Memory B cell (primary cell): ENCODE results near the gene NR3C1.
A peak's percentile ranks its signal among the peaks of the same experiment; 100 is the strongest.

Experiments
- ATAC-seq: fragments of 150-1000 bp; cut with Tn5 transposase; 2 replicates; pipeline ENCODE4 v1.10.0; 2021; ENCODE audit warnings: low read depth, mild to moderate bottlenecking, moderate library complexity
- DNase-seq, 2 donors: peaks; one replicate each; pipeline ENCODE4 v3.0.0; 2022; ENCODE audit warnings: low spot score in 2 of 2
- H3K27ac Mint-ChIP-seq: one replicate; pipeline ENCODE4 v1.8.0; 2022; ENCODE audit warnings: mild to moderate bottlenecking, moderate library complexity, mixed read lengths
- H3K27me3 Mint-ChIP-seq: one replicate; pipeline ENCODE4 v1.8.0; 2022; ENCODE audit warnings: mixed read lengths
- H3K36me3 Mint-ChIP-seq: one replicate; pipeline ENCODE4 v1.8.0; 2022; ENCODE audit warnings: mild to moderate bottlenecking, mixed read lengths
- H3K4me1 Mint-ChIP-seq: one replicate; pipeline ENCODE4 v1.8.0; 2022; ENCODE audit warnings: mixed read lengths
- H3K4me3 Mint-ChIP-seq: one replicate; pipeline ENCODE4 v1.8.0; 2022; ENCODE audit warnings: mild to moderate bottlenecking, moderate library complexity, mixed read lengths
- H3K9me3 Mint-ChIP-seq: one replicate; pipeline ENCODE4 v1.8.0; 2022; ENCODE audit warnings: mixed read lengths

The NR3C1 gene

DNA sequence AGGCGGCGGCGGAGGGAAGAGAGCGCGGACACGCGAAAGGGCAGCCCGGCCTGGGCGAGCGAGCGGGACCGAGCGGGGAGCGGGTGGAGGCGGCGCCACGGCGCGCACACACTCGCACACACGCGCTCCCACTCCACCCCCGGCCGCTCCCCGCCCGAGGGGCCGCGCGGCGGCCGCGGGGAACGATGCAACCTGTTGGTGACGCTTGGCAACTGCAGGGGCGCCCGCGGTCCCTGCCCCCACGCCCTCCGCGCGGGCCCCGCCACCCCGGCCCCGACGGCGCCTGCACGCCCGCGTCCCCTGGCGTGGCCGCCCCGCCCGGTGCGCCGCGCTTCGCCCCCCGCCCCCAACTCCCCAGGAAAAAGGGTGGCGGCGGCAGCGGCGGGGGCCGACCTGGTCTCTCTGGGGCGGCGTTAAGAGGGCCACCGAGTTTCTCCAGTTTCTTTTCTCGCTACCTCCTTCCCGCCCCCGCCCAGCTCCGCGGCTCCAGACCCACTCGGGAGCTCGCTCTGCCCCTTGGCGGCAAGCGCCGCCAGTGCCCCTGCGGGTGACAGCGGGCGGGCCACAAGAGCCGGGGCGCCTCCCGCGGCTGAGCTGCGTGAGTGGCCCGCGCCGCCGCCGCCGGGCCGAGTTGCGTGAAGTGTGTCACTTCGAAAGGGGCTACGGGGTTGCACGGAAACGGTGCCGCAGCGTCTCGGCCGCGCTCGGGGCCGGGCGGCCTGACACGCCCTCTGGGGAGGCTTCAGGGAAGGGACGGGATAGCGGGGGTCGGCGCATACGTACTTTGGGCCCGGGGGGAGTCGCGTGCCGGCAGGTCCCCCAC, at the start of gene NR3C1:
Gene NR3C1, minus strand, starts transcription at position 94 of the 823 bp plus-strand sequence. CDS start 2,847 bp downstream, outside the sequence.
- DNase-seq = peak; percentile 88
- H3K9me3 Mint-ChIP-seq = peaks cover 2% of the 10 kb centered on the region
- peaks cover 32% of the 10 kb centered on the region for H3K4me1 Mint-ChIP-seq

DNA sequence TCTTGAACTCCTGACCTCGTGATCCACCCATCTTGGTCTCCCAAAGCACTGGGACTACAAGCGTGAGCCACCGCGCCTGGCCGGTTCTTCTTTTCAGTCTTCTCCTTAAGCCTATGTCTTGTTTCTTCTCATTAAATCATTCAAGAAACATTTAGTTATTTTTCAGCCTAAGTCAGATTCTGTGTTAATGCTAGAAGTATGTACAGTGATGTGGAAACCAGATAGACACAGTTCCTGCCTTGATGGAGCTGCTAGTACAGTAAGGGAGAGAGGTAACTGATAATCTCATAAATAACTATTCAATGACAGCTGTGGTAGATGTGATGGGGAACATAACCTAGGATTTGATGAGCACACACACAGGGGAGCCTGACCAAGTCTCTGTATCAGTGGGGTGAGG, 46.3 kb upstream of the NR3C1 start:
- H3K27ac Mint-ChIP-seq = no peak overlapping the region
- H3K9me3 Mint-ChIP-seq = no peaks in the 10 kb centered on the region
- H3K4me1 Mint-ChIP-seq = peaks cover 7% of the 10 kb centered on the region
- no peak for DNase-seq
- no peaks in the 10 kb centered on the region for H3K27me3 Mint-ChIP-seq
- no peak for ATAC-seq
- H3K4me3 Mint-ChIP-seq = no peak overlapping the region
- no peaks in the 10 kb centered on the region for H3K36me3 Mint-ChIP-seq

More for the DNA sequence above, at the start of gene NR3C1:
- Mint-ChIP-seq H3K4me3 (peak within 1 kb of the TSS; percentile 90), H3K27me3 (no peaks in the 10 kb centered on the region), H3K27ac (peak within 1 kb of the TSS; percentile 97), H3K36me3 (peaks cover 5% of the 10 kb centered on the region)
- peak; percentile 65 for ATAC-seq

DNA sequence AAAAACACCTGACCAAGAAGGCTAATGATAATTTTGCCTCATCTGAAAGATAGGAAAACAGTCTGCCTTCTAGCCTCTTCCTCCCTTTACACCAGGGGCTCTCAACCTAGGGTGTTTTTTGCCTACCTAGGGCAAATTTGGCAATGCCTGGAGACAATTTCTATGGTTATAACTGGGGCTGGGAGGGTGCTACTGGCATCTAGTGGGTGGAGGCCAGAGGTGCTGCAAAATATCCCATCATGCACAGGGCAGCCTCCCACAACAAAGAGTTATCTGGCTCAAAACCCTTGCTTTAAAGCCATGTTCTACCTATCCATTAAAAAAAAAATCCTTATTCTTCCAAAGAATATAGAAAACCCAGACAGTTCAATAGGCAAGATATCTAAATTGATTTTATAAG, 45.0 kb upstream of the NR3C1 start:
- Mint-ChIP-seq H3K27me3 (no peaks in the 10 kb centered on the region), H3K4me1 (peaks cover 3% of the 10 kb centered on the region), H3K4me3 (no peak overlapping the region), H3K9me3 (no peaks in the 10 kb centered on the region), H3K36me3 (no peaks in the 10 kb centered on the region), H3K27ac (no peak overlapping the region)
- DNase-seq (no peak), ATAC-seq (no peak)

DNA sequence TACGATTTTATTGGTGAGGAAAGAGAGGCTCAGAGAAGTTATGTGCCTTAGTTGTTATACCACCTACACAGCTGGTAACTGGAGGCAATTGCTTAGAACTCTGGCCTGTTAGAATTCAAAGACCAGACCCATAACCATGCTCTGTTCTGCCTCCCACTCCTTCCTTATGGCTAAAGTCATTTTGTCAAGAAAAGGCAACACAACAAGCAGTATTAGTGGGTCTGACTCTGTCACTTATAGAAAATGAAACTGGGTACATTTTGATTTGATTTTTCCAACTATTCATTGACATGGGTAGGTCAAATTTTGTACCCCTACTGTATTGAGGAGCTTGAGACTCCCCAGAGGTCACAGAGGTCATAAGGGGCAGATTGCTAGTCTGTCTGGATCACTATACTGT, 44.5 kb upstream of the NR3C1 start:
- Mint-ChIP-seq H3K4me1 (no peaks in the 10 kb centered on the region), H3K27ac (no peak overlapping the region), H3K27me3 (no peaks in the 10 kb centered on the region), H3K9me3 (no peaks in the 10 kb centered on the region), H3K36me3 (no peaks in the 10 kb centered on the region), H3K4me3 (no peak overlapping the region)
- ATAC-seq (no peak), DNase-seq (no peak)

DNA sequence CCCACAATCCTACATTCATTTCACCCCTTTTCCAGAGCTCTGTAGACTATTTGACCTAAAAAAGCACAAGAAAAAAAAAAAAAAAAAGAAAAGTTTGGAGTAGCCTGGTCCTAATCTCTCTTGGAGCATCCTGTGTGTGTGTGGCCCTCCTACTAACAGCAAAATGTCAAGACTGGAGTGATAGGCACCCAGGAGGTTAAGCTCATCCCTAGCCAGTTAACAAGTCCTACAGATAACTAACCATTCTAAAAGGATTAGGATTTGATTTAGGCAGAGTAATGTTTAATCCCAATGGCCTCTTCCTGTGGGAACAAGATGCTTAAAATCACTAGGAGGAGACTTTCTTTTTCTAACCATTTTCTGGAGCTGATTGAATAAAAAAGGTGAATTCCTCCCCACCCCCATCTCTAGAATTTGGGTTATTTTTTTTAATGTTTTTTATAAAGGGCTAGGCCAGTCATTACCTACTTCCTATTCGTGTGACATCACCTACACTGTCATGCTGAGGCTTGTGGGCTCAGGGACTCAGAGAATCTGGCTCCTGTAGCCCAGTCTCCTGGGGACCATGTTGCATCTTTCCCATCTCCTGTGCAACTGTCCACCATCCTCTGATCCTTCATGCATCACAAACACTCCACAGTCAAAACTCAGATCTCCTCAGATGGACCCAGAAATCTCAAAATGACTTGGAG, 43.2 kb upstream of the NR3C1 start:
- DNase-seq = no peak
- H3K27ac Mint-ChIP-seq = no peak overlapping the region
- no peaks in the 10 kb centered on the region for H3K9me3 Mint-ChIP-seq
- no peak overlapping the region for H3K4me3 Mint-ChIP-seq
- H3K36me3 Mint-ChIP-seq = no peaks in the 10 kb centered on the region
- H3K4me1 Mint-ChIP-seq = no peaks in the 10 kb centered on the region
- H3K27me3 Mint-ChIP-seq = no peaks in the 10 kb centered on the region
- ATAC-seq = peak; percentile 71

DNA sequence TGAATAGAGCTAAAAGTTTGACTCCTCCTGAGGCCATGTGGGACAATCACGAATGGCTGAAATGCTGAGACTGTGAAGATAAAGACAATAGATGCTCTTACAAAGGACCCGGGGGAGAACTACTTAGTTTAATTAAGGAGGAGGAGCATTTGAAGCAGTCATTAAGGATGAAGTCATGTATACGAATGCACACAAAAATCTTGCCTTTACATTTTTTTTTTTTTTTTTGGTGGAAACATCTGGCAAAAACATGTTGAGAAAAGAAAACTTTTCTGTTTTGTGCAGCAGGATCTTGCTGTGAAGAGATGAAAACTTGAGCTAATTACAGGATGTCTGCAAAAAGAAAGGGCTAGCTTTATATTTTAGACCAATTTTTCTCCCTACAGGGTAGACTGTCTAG, 42.3 kb upstream of the NR3C1 start:
- Mint-ChIP-seq H3K9me3 (no peaks in the 10 kb centered on the region), H3K27me3 (no peaks in the 10 kb centered on the region), H3K4me3 (no peak overlapping the region), H3K4me1 (no peaks in the 10 kb centered on the region), H3K27ac (no peak overlapping the region), H3K36me3 (no peaks in the 10 kb centered on the region)
- ATAC-seq = no peak
- DNase-seq = no peak

DNA sequence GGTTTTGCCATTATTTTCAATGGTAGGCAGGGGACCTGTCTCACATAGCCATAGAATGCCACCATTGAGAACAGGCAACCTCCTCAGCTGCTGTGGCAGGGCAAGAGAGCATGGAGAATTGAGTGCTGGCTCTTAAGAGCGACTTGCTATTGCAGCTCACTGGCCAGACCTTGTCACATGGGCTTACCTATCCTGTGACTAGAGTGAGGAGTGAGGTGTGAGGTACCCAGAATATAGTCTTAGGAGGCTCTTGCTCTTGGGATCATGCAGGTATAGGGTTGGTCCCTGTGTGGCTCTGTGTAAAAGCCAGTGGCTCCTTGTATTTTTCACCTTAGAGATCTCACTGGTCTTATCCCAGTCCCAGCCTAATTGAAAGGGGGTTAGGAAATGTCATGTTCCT, 39.8 kb upstream of the NR3C1 start:
- H3K27ac Mint-ChIP-seq = no peak overlapping the region
- no peaks in the 10 kb centered on the region for H3K4me1 Mint-ChIP-seq
- no peaks in the 10 kb centered on the region for H3K36me3 Mint-ChIP-seq
- ATAC-seq = no peak
- no peaks in the 10 kb centered on the region for H3K27me3 Mint-ChIP-seq
- no peaks in the 10 kb centered on the region for H3K9me3 Mint-ChIP-seq
- no peak overlapping the region for H3K4me3 Mint-ChIP-seq
- DNase-seq = no peak

DNA sequence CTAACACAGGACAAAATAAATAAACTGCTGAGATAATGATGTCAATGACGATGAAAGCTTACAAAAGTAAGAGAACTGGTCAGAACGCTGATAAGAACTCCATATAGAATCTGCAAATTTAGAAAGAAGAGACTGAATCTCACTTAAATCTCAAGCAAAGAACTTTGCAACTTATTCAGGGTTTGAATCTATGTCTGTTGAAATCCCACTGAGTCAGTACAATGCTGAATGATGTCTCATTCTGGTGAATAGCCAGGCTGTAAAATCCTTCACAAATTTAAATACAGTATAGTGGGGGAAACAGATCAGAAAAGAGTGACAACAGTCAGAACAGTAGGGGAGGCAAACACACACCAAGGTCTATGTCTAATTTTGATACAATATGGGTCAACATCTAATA, 38.9 kb upstream of the NR3C1 start:
- DNase-seq = no peak
- Mint-ChIP-seq H3K36me3 (no peaks in the 10 kb centered on the region), H3K4me3 (no peak overlapping the region), H3K4me1 (peaks cover 2% of the 10 kb centered on the region), H3K9me3 (no peaks in the 10 kb centered on the region), H3K27me3 (no peaks in the 10 kb centered on the region), H3K27ac (no peak overlapping the region)
- no peak for ATAC-seq

DNA sequence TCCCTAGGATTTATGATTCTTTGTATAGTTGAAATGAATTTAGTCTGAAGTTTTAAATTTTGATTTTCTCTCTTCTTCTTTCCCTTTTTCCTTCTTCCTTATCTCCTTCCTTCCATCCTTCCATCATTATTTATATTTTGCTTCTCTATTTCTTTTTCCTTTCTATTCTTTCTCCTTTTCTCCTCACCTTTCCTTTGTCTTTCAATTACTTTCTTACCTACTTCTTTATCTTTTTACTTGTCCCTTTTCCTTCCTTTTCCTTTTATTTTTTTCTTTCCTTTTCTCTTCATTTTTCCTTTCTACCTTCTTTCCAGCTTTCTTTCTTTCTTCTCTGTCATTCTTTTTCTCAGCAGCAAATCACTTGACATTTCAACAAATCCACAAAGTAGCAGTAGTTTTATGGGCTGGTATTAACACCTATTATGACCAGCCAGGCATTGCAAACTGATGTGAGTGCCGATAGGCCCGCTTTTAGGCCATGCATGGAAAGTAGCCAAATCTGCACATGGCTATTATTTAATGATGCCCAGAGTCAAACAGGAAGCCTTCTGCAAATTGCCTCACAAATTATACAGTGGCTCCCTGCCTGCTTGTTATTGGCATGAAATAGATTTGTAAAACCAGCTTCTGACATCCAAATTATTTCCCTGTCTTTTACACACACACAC, 37.1 kb upstream of the NR3C1 start:
- H3K27ac Mint-ChIP-seq = no peak overlapping the region
- no peaks in the 10 kb centered on the region for H3K27me3 Mint-ChIP-seq
- no peak overlapping the region for H3K4me3 Mint-ChIP-seq
- no peaks in the 10 kb centered on the region for H3K36me3 Mint-ChIP-seq
- ATAC-seq (no peak), DNase-seq (no peak)
- H3K9me3 Mint-ChIP-seq = peaks cover 1% of the 10 kb centered on the region
- peaks cover 8% of the 10 kb centered on the region for H3K4me1 Mint-ChIP-seq

DNA sequence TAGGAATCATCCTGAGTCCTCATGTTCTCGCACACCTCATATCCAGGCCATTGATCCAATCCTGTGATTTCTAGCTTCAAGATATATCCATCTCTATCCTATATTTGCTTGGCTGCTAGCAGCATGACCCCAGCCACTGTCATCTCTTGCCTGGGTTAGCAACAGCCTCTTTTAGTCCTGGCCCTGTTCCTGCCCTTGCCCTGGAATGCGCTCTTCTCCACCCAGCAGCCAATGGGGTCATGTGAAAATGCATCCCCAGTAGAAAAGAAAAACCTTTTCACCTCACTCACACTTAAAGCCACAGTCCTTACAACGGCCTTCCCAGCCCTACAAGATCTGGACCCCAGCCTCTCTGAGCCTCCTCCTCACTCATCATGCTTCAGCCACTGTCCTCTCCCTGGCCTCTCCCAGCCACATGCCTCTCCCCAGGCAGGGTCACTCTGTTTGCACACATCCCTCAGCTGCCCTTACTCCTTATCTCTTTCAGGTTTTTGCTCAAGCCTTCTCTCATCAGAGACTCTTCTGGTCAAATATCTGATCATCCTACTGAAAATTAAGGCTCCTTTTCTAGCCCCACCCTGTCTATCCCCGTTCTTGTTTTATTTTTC, 34.3 kb upstream of the NR3C1 start:
- Mint-ChIP-seq H3K27ac (peak overlapping the region; percentile 81), H3K27me3 (no peaks in the 10 kb centered on the region)

DNA sequence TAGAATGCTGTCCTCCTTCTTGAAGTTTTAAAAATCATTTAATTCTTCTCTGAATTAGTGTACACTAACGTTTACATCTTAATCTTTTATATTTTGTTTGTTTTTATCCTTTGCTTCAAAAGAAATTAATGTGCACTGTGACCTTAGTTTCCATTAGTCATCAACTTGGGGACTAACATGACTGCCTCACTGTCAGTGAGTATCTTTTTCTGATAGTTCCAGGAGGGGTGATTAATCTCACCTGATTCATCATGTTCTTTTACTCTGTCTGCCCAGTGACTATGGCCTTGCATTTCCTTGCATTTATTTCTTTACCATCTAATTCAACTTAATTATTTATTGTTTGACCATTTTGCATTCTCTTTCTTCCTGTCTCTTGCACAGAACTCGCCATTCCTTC, 33.4 kb upstream of the NR3C1 start:
- H3K27ac Mint-ChIP-seq = peak overlapping the region; percentile 81

More for the DNA sequence above, 34.3 kb upstream of the NR3C1 start:
- Mint-ChIP-seq H3K4me1 (peaks cover 22% of the 10 kb centered on the region), H3K36me3 (no peaks in the 10 kb centered on the region), H3K9me3 (peaks cover 1% of the 10 kb centered on the region), H3K4me3 (no peak overlapping the region)
- ATAC-seq (no peak), DNase-seq (no peak)

DNA sequence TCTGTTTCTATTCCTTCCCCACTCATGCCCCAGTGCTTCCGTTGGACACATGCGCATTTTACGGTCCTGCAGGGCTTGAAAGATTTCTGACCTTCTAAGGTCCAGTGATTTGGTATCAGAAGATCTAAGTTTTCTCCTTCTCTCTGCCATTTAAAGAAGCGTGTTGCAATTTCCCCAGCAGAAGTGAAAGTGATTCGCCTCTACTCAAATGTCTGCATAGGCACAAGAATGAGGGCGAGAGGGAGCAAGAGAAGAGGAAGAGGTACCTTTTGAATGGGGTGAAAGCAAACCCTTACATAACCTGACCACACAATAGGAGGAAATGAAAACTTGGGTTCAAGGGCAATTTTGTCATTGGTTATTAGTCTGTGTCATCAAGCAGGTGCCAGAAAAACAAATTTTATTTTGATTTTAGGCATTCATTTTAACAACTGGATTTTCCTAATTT, 31.7 kb upstream of the NR3C1 start:
- ATAC-seq (peak; percentile 86), DNase-seq (peak; percentile 48 to 73)
- Mint-ChIP-seq H3K9me3 (peaks cover 1% of the 10 kb centered on the region), H3K27me3 (no peaks in the 10 kb centered on the region), H3K4me1 (peaks cover 28% of the 10 kb centered on the region), H3K27ac (peak overlapping the region; percentile 99), H3K36me3 (no peaks in the 10 kb centered on the region), H3K4me3 (peak overlapping the region; percentile 95)

More for the DNA sequence above, 33.4 kb upstream of the NR3C1 start:
- Mint-ChIP-seq H3K36me3 (no peaks in the 10 kb centered on the region), H3K27me3 (no peaks in the 10 kb centered on the region), H3K9me3 (peaks cover 1% of the 10 kb centered on the region), H3K4me1 (peaks cover 26% of the 10 kb centered on the region), H3K4me3 (peak overlapping the region; percentile 0)
- DNase-seq (no peak), ATAC-seq (no peak)

DNA sequence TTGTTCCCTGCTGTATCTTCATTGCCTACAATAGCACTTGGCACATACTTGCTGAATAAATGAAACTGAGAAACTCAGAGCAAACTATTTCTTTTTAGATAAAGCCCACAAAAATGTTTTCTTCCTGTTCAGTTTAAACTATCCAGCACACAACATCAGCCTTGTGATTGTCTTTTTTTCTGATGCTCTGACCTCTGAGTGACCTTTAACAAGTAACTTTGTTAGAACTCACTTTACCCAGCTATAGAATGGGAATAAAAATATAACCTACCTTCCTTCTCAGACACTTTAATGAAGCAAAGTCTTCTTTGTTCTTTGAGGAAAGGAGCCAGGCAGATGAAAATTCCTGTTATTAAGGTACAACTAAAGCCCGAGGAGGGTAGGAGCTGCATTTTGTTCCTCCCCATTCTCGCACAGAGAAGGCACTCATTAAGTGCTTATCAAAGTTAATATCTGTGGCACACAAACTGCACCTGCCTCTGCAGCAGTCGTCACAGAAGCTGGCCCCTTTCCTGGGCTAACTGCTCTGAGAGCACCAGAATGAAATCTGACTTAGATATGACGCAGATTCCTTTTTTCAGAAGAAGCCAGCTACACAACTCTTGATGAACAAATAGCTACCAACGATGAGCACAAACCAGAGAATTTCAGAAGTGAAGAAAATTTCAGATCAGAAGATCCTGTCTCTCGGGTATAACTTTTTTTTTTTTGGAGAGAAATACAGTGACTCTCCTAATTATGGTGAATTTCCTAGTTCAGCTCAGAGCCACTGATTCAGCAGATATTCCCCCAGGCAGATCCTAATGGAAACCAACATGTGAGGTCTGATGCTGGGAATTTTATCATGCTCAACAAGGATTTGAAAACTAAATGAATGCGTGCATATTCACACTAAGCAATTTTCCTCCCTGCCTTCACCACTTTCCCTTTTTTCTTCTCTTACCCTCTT, 31.0 kb upstream of the NR3C1 start:
- H3K9me3 Mint-ChIP-seq = peaks cover 1% of the 10 kb centered on the region
- H3K36me3 Mint-ChIP-seq = no peaks in the 10 kb centered on the region
- ATAC-seq (peak; percentile 71), DNase-seq (peak; percentile 45 to 62)
- H3K4me1 Mint-ChIP-seq = peaks cover 28% of the 10 kb centered on the region
- H3K27me3 Mint-ChIP-seq = no peaks in the 10 kb centered on the region
- peak overlapping the region; percentile 95 for H3K4me3 Mint-ChIP-seq
- H3K27ac Mint-ChIP-seq = peak overlapping the region; percentile 99
